HG02678 (cell line): Measurements from ENCODE around the gene GCLC.
"Not testable (repeated sequence)": the region's sequence is repeated elsewhere in the genome, so short reads cannot be mapped to it uniquely, and the experiment has no call there.

Experiments
- ATAC-seq: cut with Tn5 transposase; IDR thresholded peaks from one replicate; pipeline ENCODE4 v1.9.1; 2021; ENCODE audit warnings: mild to moderate bottlenecking, moderate library complexity; ENCODE audit not compliant: unreplicated experiment

The GCLC gene

GRCh38 chr6:53564401-53565065 lies 19.6 kb upstream of the GCLC start:
- no peak for ATAC-seq

GRCh38 chr6:53556986-53557715 lies 12.2 kb upstream of the GCLC start:
- ATAC-seq: no peak

DNA sequence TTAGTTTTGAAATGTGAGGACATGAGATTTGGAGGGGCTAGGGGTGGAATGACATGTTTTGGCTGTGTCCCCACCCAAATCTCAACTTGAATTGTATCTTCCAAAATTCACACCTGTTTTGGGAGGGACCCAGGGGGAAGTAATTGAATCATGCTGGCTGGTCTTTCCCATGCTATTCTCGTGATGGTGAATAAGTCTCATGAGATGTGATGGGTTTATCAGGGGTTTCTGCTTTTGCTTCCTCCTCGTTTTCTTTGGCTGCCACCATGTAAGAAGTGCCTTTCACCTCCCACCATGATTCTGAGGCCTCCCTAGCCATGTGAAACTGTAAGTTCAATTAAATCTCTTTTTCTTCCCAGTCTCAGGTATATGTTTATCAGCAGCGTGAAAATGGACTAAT lies 8.7 kb upstream of the GCLC start:
- not testable (repeated sequence) for ATAC-seq

GRCh38 chr6:53551681-53552080 lies 6.8 kb upstream of the GCLC start:
- ATAC-seq: not testable (repeated sequence)

DNA sequence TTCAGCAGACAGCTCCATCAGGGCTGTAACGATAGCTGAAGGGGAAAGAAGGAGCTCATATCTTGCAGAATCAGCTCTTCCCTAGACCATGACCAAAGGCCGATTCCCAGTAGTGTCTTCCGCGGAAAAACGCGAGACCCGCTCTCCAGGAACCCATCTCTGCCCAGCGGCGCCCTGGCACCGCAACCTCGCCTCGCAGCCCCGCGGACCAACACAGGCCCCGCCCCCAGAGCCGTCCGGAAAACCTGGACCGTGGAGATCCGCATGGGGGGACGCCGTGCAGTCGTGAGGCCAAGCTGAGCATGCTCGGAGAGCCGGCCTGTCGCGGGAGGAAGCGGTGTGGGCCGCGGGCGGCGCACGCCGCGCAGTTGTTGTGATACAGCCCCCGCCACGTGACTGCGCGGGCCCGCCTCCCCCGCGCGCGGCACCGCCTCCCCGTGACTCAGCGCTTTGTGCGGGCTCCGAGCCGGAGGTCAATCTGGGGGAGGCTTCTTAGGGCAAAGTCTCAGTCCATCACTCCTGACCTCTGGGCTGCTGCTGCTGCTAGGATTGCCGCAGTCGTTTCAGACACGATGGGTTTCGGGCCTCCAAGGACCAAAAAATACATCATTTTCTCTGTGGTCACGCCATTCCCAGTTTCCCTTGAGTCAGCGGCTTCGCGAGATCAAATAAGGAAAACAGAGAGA lies 3.1 kb upstream of the GCLC start:
- peak; percentile 79 for ATAC-seq

- peak; percentile 13 for ATAC-seq
Observed at GRCh38 chr6:53547166-53547810, 2.4 kb upstream of the GCLC start.

DNA sequence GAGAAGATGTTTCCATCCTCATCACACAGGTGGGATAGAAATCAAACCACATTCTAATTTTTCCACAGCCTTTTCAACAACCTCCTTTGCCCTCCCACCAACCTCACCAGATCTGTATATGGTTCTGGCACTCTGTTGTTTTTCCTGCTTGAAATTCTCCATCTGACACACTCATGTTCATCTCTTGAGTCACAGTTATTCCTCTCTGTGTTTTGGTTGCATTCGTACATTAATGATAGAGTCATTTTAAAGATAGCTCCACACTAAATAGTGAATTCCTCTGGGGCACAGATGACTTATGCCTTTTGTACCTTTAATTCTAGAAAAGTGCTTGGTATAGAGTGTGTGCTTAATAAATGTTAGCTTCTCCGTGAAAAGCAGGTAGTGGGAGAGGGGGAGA lies 1.4 kb upstream of the GCLC start:
- ATAC-seq: no peak

DNA sequence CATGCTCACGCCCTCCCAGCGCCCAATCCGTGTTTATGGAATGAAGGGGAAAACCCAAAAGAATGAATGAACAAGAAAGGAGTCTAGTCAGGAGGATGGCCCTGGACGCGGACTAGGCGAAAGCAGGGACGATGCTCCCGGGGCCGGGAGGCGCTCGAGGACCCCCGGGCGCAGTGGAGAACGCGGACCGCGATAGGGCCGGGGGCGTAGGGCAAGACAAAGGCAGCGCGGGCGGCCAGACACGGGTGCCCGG lies 758 bp downstream of the GCLC start:
- no peak for ATAC-seq

DNA sequence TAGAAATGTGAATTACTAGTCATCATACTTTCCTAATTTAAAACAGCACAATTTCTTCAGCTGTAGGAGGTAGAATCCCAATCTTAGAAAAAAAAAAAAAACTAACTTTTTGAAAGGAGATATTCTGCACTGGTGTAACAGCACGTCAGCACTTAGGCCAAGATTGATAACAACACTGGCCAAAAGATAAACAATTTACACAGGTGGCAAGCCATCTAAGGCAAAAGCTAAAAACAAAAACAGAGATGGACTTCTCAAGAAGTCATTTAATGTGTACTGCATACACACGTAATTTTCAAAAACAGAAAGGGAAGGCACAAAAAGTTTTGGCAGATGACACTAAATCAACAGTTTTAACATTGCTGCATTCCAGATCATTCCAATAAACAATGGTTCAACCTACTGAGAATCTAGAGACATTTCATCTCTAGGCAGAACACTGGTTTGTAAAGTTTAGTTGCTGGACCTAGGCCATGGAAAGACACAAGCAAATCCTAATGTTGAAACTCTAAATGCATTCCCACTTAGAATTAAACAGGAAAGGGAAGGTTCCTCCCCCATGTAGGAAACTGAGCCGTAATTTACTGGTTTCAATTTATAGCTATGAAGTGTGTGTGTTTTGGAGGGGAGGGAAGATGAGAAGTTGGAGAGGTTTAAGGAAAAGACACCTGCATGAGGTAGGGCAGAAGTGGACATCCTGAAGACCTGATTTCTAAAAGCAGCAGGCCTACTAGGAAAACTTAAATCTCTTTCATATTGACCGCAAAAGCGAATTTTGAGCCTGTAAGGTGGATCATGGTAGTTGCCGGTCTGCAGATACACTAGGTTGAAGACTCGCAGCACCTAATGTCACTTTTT lies 1.3 kb downstream of the GCLC start:
- ATAC-seq: no peak

DNA sequence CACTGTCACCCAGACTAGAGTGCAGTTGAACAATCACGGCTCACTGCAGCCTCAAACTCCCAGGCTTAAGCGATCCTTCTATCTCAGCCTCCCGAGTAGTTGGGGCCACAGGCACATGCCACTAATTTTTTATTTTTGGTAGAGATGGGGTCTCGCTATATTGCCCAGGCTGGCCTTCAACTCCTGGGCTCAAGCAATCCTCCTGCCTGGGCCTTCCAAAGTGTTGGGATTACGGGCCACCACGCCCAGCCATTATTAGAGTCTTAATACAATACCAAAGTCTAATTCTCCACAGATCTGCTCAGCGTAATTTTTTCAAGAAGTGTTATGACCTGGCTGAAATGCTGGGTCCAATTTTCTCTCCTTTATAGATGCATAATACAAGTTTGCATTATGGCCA lies 3.0 kb downstream of the GCLC start:
- ATAC-seq: no peak

DNA sequence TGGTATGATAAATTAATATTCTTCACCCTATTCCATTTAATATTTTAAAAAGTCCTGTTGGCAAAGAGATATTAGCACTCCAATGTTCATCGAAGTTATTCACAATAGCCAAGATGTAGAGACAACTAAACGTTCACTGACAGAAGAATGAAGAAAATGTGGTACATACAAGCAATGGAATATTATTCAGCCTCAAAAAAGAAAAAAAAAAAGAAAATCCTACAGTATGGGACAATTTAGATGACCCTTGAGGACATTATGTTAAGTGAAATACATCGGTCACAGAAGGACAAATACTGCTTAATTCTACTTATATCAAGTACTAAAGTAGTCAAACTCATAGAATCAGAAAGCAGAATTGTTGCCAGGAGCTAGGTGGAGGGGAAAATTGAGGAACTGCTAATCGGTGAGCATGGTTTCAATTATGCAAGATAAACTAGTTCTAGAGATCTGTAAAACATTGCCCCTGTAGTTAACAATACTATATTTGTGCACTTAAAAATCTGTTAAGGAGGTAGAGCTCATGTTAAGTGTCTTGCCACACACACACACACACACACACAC lies 4.7 kb downstream of the GCLC start:
- no peak for ATAC-seq

GRCh38 chr6:53539561-53539960 lies 5.3 kb downstream of the GCLC start:
- no peak for ATAC-seq

DNA sequence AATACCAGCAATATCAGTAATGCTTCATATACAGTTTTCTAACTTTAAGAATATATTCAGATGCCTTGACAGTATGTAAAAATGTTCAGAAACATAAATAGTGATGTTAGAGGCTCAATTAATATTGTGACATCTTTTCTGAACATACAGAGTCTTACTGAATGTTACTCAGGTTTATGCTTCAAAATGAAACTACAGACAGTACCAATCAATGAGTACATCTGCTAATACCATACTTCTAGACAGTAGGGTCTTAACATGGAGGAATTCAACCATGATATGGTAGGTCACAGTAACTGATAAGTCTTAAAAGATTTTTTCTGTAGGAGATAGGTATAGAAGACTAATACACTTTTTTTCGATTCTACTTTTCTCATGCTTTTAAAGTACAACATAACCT lies 8.3 kb downstream of the GCLC start:
- no peak for ATAC-seq

DNA sequence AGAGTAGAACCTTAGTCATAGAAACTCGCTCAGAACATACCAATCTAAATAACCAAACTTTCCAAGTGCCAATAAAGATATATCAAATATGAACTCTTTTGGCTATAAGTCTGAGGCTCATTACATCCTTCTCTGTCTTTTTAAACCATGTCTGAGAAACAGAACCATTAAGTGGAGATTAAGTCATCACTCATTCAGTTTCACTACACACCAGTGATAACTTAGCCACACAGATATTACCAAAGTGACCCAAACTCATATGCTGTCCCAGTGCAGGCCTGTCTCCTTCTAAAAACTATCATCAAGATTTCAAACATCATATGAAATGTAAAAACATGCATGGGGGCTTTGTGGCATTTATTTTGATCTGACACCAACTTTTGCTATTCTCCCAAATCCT lies 12.0 kb downstream of the GCLC start:
- no peak for ATAC-seq

DNA sequence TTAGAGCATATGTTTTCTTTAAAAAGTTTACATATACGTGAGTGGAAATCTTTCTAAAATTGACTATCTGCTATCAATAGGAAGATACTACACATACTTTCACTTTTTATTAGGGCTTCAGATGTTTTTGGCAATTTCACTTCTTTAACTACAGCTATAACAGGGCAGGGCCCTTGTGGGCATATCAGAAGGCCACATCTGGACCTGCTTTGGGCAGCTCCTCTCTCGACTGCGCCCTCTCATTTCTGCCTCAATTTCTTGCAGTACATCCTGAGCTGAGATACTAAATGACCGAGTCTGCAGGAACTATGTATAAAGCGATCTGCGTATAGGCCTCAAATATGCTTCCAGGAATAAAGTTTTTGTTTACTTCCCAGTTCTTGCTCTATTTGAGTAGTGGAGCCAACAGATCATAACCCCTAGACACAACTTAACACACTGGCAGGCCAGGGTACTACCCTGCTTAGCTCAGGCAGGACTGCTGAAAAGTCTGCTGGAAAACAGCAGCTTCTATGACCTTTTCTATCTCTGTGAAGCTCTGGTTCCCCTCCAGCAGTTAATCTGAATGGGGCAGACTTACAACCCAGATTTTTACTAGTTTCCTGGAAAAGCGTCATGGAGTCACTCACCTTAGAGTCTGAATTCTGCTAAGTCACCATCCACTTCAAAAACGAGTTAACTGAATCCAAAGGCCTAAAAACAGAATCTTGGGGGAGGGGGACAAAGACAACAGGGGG lies 12.7 kb downstream of the GCLC start:
- ATAC-seq: no peak

- no peak for ATAC-seq
Observed at GRCh38 chr6:53530780-53531386, 14.0 kb downstream of the GCLC start.

DNA sequence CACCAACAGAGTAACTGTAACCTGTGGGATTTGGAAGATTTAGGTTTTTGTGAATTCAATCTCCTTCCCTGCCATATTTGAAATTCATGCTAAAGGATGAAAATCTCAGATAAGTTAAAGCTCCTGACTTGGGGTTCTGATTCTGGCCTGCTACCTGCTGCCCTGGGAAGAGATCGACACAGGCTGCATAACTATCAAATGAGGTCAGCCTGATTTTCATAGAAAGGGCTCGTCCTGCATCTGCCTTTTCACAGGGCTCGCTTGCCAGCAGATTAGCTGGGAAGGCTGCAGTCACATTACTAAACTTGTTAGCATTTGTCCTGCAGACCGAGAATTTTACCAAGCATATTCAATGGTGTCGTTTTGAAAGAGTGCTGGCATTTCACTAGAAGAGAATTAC lies 14.6 kb downstream of the GCLC start:
- no peak for ATAC-seq

DNA sequence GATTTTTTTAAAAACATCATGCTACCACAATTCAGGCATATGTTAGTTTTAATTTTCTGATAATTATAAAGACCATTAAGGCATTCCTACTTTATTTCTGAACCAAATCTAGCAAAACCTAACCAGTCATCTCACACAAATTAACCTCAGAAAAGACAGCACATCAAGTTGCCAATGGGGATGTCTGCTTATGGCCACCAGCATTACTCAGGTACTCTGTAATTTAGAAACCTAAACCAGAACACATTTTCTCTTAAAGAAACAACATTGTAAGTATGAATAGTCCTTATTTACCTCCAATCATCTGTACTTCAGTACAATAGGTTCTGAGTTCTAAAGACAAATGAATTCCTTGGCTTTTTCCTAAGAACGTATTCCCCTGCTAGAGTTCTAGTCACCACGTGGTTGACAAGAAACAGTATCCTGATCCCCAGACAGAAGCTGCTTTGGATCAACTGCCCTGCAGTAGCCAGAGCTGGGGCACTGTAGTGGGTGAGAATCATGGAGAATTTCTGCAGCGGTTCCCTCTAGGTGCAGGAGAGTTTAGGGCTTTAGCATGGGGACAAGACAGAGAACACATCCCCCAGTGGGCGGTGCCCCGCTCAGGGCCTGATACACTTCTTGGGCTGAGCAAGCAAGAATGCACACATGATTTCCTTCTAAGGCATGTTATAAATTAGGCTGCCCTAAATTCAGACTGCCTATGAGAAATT lies 15.4 kb downstream of the GCLC start:
- no peak for ATAC-seq

DNA sequence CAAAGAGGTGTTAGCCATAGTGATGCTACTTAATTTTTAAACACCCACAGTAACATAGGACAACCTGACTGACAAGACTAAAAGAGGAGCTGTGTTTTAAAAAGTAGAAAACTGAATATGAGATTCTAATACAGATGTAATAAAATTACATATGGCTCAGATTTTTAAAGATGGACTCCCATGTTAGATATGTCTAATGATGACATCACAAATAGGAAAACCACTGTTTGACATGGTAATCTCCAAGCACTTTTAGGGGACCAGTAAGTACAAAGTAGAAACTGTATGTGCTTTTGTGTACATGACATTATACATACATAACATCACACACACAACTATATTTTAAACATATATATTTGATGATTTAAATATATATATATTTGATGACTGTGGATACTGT lies 16.8 kb downstream of the GCLC start:
- ATAC-seq: no peak
